ENCODE results near the gene HLA-DOB. TPM values are rescaled to one million over a fixed set of nuclear protein-coding genes. Genes with fewer than 3 reads are reported as not detected.
"Not testable (repeated sequence)": the region's sequence is repeated elsewhere in the genome, so short reads cannot be mapped to it uniquely, and the experiment has no call there.

HLA-DOB gene
- total RNA-seq, 6 donors from 2014 or later = 1.3 to 15.2 (median 3.7) TPM

DNA sequence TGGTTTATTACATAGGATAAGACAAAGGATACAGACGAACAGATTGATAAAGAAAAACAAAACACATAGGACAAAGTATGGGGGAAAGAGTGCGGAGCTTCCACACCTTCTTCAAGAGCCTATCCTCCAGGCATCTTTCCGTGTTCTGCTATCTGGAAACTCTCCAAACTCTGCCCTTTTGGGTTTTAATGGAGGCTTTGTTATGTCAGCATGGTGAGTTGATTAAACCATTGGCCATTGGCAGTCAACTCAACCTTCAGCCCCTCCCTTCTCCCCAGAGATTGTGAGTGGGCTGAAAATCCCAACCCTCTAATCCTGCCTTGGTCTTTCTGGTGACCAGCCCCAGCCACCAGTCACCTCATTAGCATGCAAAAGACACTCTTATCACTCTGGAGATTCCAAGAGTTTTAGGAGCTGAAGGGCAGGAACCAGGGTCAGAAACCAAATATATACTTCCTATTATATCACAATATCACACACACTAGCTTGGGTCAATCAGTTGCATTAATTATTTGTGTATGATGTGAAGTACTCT lies 23.8 kb downstream of the HLA-DOB start:
- Histone ChIP-seq H3K4me1 (peaks cover 0 to 12% (median 6%) of the 10 kb centered on the region in 4 donors), H3K9me3 (no peaks in the 10 kb centered on the region), H3K4me3 (no peak overlapping the region), H3K27ac (no peak overlapping the region), H3K27me3 (no peaks in the 10 kb centered on the region), H3K36me3 (no peaks in the 10 kb centered on the region)
- no peak for DNase-seq
- WGBS, 2 donors = 51 to 75% methylated on average over 3 of the region's 3 CpGs
- TF ChIP-seq POLR2AphosphoS5 (IDR thresholded peaks at IDR 0.05) (no peak), POLR2A (IDR thresholded peaks at IDR 0.05) (no peak), EP300 (IDR thresholded peaks at IDR 0.05) (no peak)
- TF ChIP-seq, protein P1, sequence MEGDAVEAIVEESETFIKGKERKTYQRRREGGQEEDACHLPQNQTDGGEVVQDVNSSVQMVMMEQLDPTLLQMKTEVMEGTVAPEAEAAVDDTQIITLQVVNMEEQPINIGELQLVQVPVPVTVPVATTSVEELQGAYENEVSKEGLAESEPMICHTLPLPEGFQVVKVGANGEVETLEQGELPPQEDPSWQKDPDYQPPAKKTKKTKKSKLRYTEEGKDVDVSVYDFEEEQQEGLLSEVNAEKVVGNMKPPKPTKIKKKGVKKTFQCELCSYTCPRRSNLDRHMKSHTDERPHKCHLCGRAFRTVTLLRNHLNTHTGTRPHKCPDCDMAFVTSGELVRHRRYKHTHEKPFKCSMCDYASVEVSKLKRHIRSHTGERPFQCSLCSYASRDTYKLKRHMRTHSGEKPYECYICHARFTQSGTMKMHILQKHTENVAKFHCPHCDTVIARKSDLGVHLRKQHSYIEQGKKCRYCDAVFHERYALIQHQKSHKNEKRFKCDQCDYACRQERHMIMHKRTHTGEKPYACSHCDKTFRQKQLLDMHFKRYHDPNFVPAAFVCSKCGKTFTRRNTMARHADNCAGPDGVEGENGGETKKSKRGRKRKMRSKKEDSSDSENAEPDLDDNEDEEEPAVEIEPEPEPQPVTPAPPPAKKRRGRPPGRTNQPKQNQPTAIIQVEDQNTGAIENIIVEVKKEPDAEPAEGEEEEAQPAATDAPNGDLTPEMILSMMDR (IDR thresholded peaks at IDR 0.05) = no peak
- ATAC-seq (ENCODE audit: low FRiP score in 2 of 2) = no peak

GRCh38 chr6:32790306-32790705 lies 26.5 kb downstream of the HLA-DOB start:
- Histone ChIP-seq H3K27ac (no peak overlapping the region), H3K9me3 (no peaks in the 10 kb centered on the region), H3K27me3 (no peaks in the 10 kb centered on the region), H3K4me3 (no peak overlapping the region), H3K4me1 (no peaks in the 10 kb centered on the region), H3K36me3 (no peaks in the 10 kb centered on the region)
- no peak for ATAC-seq (ENCODE audit: low FRiP score in 2 of 2)
- WGBS, 2 donors = 69 to 82% methylated on average over 2 of the region's 2 CpGs
- TF ChIP-seq POLR2A (IDR thresholded peaks at IDR 0.05) (no peak), EP300 (IDR thresholded peaks at IDR 0.05) (no peak), POLR2AphosphoS5 (IDR thresholded peaks at IDR 0.05) (no peak)
- TF ChIP-seq, protein P1 (IDR thresholded peaks at IDR 0.05) = no peak
- DNase-seq = no peak

DNA sequence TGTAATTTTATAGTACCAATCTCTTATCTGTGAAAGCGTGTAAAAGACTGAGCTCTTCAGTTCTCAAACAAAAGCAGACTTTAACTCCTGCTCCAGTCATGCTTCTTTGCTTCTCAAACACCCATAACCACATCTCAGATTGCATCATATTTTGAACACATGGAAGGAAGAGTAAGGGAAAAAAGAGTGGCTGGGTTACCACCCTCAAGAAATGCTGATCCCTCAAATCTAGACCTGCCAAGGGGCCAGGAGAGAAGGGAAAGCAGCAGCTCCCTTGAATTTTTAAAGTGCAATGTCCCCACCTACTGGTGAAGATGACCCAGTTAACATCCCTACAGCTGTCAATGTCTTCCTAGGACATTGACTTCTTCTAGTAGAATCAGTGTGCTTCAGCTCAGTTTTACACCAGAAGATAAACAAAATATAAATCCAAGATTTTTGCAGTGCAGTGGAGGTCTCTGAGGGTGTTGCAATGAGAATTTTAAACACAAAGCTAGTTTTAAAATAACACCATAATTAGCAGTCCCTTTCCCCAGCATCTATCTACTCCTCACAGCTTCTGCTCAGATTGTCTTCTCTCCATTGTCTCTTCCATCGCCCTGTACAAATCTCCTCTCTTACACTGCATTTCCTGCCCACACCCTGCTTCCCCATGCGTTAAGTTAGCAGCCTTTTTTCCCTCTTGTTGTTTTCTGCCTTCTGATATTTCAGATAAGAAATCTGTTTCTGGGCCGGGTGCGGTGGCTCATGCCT lies 30.8 kb downstream of the HLA-DOB start:
- no peak overlapping the region for H3K27ac ChIP-seq
- ATAC-seq (ENCODE audit: low FRiP score in 2 of 2) = peak; percentile 84 to 91
- H3K27me3 ChIP-seq = no peaks in the 10 kb centered on the region
- H3K36me3 ChIP-seq = no peaks in the 10 kb centered on the region
- DNase-seq = peak in 1 of 2 donors; percentile 58
- TF ChIP-seq EP300 (IDR thresholded peaks at IDR 0.05) (no peak), POLR2AphosphoS5 (IDR thresholded peaks at IDR 0.05) (no peak), POLR2A (IDR thresholded peaks at IDR 0.05) (no peak)
- TF ChIP-seq, protein P1 (IDR thresholded peaks at IDR 0.05) = peak; percentile 34 to 75 (median 60)
- no peak overlapping the region for H3K4me3 ChIP-seq
- H3K9me3 ChIP-seq = no peaks in the 10 kb centered on the region
- WGBS, 2 donors = 31 to 40% methylated on average over 5 of the region's 5 CpGs
- no peaks in the 10 kb centered on the region for H3K4me1 ChIP-seq

- H3K27me3 ChIP-seq; DNase-seq; H3K27ac ChIP-seq; ATAC-seq (ENCODE audit: low FRiP score in 2 of 2); H3K36me3 ChIP-seq; H3K9me3 ChIP-seq; H3K4me3 ChIP-seq; H3K4me1 ChIP-seq: not testable (repeated sequence)
Observed at GRCh38 chr6:32782923-32783322, 33.9 kb downstream of the HLA-DOB start.

- H3K4me3 ChIP-seq = no peak overlapping the region
- peak in 1 of 2 donors; percentile 27 for DNase-seq
- no peak overlapping the region for H3K27ac ChIP-seq
- ATAC-seq (ENCODE audit: low FRiP score in 2 of 2) = peak in 1 of 2 donors; percentile 57
- H3K4me1 ChIP-seq = peaks cover 0 to 5% (median 0%) of the 10 kb centered on the region in 4 donors
- no peaks in the 10 kb centered on the region for H3K27me3 ChIP-seq
- TF ChIP-seq, protein P1 (IDR thresholded peaks at IDR 0.05) = no peak
- no peak for TF ChIP-seq POLR2A (IDR thresholded peaks at IDR 0.05)
- no peak for TF ChIP-seq EP300 (IDR thresholded peaks at IDR 0.05)
- TF ChIP-seq POLR2AphosphoS5 (IDR thresholded peaks at IDR 0.05) = no peak
- no peaks in the 10 kb centered on the region for H3K36me3 ChIP-seq
- H3K9me3 ChIP-seq = no peaks in the 10 kb centered on the region
Observed at GRCh38 chr6:32779036-32779435, 37.8 kb downstream of the HLA-DOB start.

Data from upper lobe of left lung (tissue), 6 donors.